ENCODE measurements around the gene CCDC68.
"Not testable (repeated sequence)": the region's sequence is repeated elsewhere in the genome, so short reads cannot be mapped to it uniquely, and the experiment has no call there.

CCDC68 gene

GRCh38 chr18:54867131-54867530, 92.1 kb downstream of the CCDC68 start:
- no peak for DNase-seq

- no peak for DNase-seq
Observed at GRCh38 chr18:54860941-54861340, 98.3 kb downstream of the CCDC68 start.

- DNase-seq, result no peak
Observed at GRCh38 chr18:54859667-54860421, 99.4 kb downstream of the CCDC68 start.

- DNase-seq, result no peak
Observed at GRCh38 chr18:54857499-54857898, 101.8 kb downstream of the CCDC68 start.

- no peak for DNase-seq
Observed at GRCh38 chr18:54856105-54856646, 103.1 kb downstream of the CCDC68 start.

GRCh38 chr18:54855050-54855449, 104.2 kb downstream of the CCDC68 start:
- not testable (repeated sequence) for DNase-seq

GRCh38 chr18:54852780-54853675, 106.2 kb downstream of the CCDC68 start:
- no peak for DNase-seq

Measured in stimulated activated naive CD4-positive, alpha-beta T cell (primary cell).